ENCODE data around the gene PRKCE. TPM values are rescaled to one million over a fixed set of nuclear protein-coding genes. Genes with fewer than 3 reads are reported as not detected.

PRKCE gene
- total RNA-seq, 4 donors from 2014 or later: 5.9 to 21.2 (median 18.5) TPM

- ATAC-seq: no peak
- no peaks in the 10 kb centered on the region for H3K9me3 ChIP-seq
- H3K4me1 ChIP-seq: peaks cover 0 to 46% (median 0%) of the 10 kb centered on the region in 3 donors
- no peaks in the 10 kb centered on the region for H3K27me3 ChIP-seq
- H3K4me3 ChIP-seq: no peak overlapping the region
- 80 to 82% methylated on average over 1 to 3 of the region's 3 CpGs for WGBS, 2 donors (ENCODE audit: low coverage in 1 of 2)
- TF ChIP-seq CTCF (IDR thresholded peaks at IDR 0.05): no peak
- TF ChIP-seq POLR2AphosphoS5 (IDR thresholded peaks at IDR 0.05): no peak
- no peak for TF ChIP-seq EP300 (IDR thresholded peaks at IDR 0.05)
- TF ChIP-seq POLR2A (IDR thresholded peaks at IDR 0.05): no peak
- no peaks in the 10 kb centered on the region for H3K36me3 ChIP-seq
- no peak overlapping the region for H3K27ac ChIP-seq
Measured at GRCh38 chr2:45685260-45685659, 33.8 kb downstream of the PRKCE start.

GRCh38 chr2:45687964-45688363 is 36.5 kb downstream of the PRKCE start:
- Histone ChIP-seq H3K27me3 (no peaks in the 10 kb centered on the region), H3K4me1 (peaks cover 0 to 52% (median 0%) of the 10 kb centered on the region in 3 donors), H3K36me3 (no peaks in the 10 kb centered on the region), H3K27ac (no peak overlapping the region), H3K4me3 (no peak overlapping the region), H3K9me3 (no peaks in the 10 kb centered on the region)
- 100% methylated on average over 1 of the region's 1 CpG for WGBS, 2 donors (ENCODE audit: low coverage in 1 of 2)
- no peak for ATAC-seq
- no peak for TF ChIP-seq EP300 (IDR thresholded peaks at IDR 0.05)
- no peak for TF ChIP-seq POLR2AphosphoS5 (IDR thresholded peaks at IDR 0.05)
- no peak for TF ChIP-seq POLR2A (IDR thresholded peaks at IDR 0.05)
- no peak for TF ChIP-seq CTCF (IDR thresholded peaks at IDR 0.05)

GRCh38 chr2:45688479-45689298 is 37.2 kb downstream of the PRKCE start:
- TF ChIP-seq POLR2AphosphoS5 (IDR thresholded peaks at IDR 0.05): no peak
- no peaks in the 10 kb centered on the region for H3K27me3 ChIP-seq
- no peaks in the 10 kb centered on the region for H3K9me3 ChIP-seq
- ATAC-seq: no peak
- no peaks in the 10 kb centered on the region for H3K36me3 ChIP-seq
- WGBS, 2 donors (ENCODE audit: low coverage in 1 of 2): 83 to 87% methylated on average over 4 of the region's 4 CpGs
- H3K27ac ChIP-seq: no peak overlapping the region
- no peak overlapping the region for H3K4me3 ChIP-seq
- H3K4me1 ChIP-seq: peaks cover 0 to 47% (median 0%) of the 10 kb centered on the region in 3 donors

- Histone ChIP-seq H3K36me3 (no peaks in the 10 kb centered on the region), H3K4me3 (no peak overlapping the region), H3K4me1 (peaks cover 0 to 40% (median 0%) of the 10 kb centered on the region in 3 donors), H3K27me3 (no peaks in the 10 kb centered on the region), H3K9me3 (no peaks in the 10 kb centered on the region), H3K27ac (no peak overlapping the region)
- ATAC-seq: no peak
- no peak for TF ChIP-seq CTCF (IDR thresholded peaks at IDR 0.05)
- TF ChIP-seq POLR2AphosphoS5 (IDR thresholded peaks at IDR 0.05): no peak
- no peak for TF ChIP-seq POLR2A (IDR thresholded peaks at IDR 0.05)
- TF ChIP-seq EP300 (IDR thresholded peaks at IDR 0.05): no peak
- 38 to 80% methylated on average over 1 to 2 of the region's 2 CpGs for WGBS, 2 donors (ENCODE audit: low coverage in 1 of 2)
Measured at GRCh38 chr2:45690231-45690630, 38.8 kb downstream of the PRKCE start.

- TF ChIP-seq CTCF (IDR thresholded peaks at IDR 0.05): no peak
- TF ChIP-seq POLR2A (IDR thresholded peaks at IDR 0.05): no peak
- TF ChIP-seq POLR2AphosphoS5 (IDR thresholded peaks at IDR 0.05): no peak
- no peak for TF ChIP-seq EP300 (IDR thresholded peaks at IDR 0.05)
- WGBS, 2 donors (ENCODE audit: low coverage in 1 of 2): 80 to 83% methylated on average over 6 to 8 of the region's 12 CpGs
- Histone ChIP-seq H3K36me3 (no peaks in the 10 kb centered on the region), H3K27ac (no peak overlapping the region), H3K9me3 (no peaks in the 10 kb centered on the region), H3K4me3 (no peak overlapping the region), H3K4me1 (peaks cover 0 to 40% (median 0%) of the 10 kb centered on the region in 3 donors), H3K27me3 (no peaks in the 10 kb centered on the region)
- no peak for ATAC-seq
Measured at GRCh38 chr2:45691171-45691999, 39.9 kb downstream of the PRKCE start.
